ENCODE results near the gene DNAJC28. TPM values are rescaled to one million over a fixed set of nuclear protein-coding genes. Genes with fewer than 3 reads are reported as not detected.
"Not testable (repeated sequence)": the region's sequence is repeated elsewhere in the genome, so short reads cannot be mapped to it uniquely, and the experiment has no call there.

Gene DNAJC28
- total RNA-seq, 1 donor from 2014 or later, result 5.5 TPM

DNA sequence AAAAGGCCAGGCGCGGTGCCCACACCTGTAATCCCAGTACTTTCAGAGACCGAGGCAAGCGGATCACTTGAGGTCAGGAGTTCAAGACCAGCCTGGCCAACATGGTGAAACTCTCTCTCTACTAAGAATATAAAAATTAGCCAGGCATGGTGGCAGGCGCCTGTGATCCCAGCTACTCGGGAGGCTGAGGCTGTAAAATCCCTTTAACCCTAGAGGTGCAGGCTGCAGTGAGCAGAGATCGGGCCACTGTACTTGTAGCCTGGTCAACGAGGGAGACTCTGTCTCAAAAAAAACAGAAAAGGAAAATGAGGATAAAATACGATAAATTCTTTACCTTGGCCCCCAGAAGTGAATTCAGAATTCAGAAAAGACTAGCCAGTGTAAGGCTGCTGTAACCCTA, 13.3 kb downstream of the DNAJC28 start:
- Mint-ChIP-seq H3K27ac (peak overlapping the region; percentile 95), H3K4me1 (ENCODE audit: low read depth) (peaks cover 7% of the 10 kb centered on the region), H3K36me3 (ENCODE audit: insufficient read depth) (peaks cover 4% of the 10 kb centered on the region), H3K9me3 (ENCODE audit: low read depth) (peaks cover 4% of the 10 kb centered on the region), H3K4me3 (ENCODE audit: low read depth) (peak overlapping the region; percentile 83), H3K27me3 (no peaks in the 10 kb centered on the region)
- TF ChIP-seq, protein P1, sequence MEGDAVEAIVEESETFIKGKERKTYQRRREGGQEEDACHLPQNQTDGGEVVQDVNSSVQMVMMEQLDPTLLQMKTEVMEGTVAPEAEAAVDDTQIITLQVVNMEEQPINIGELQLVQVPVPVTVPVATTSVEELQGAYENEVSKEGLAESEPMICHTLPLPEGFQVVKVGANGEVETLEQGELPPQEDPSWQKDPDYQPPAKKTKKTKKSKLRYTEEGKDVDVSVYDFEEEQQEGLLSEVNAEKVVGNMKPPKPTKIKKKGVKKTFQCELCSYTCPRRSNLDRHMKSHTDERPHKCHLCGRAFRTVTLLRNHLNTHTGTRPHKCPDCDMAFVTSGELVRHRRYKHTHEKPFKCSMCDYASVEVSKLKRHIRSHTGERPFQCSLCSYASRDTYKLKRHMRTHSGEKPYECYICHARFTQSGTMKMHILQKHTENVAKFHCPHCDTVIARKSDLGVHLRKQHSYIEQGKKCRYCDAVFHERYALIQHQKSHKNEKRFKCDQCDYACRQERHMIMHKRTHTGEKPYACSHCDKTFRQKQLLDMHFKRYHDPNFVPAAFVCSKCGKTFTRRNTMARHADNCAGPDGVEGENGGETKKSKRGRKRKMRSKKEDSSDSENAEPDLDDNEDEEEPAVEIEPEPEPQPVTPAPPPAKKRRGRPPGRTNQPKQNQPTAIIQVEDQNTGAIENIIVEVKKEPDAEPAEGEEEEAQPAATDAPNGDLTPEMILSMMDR (IDR thresholded peaks at IDR 0.05; ENCODE audit: unreplicated experiment), result no peak
- DNase-seq (ENCODE audit: low spot score, unreplicated experiment), result no peak

DNA sequence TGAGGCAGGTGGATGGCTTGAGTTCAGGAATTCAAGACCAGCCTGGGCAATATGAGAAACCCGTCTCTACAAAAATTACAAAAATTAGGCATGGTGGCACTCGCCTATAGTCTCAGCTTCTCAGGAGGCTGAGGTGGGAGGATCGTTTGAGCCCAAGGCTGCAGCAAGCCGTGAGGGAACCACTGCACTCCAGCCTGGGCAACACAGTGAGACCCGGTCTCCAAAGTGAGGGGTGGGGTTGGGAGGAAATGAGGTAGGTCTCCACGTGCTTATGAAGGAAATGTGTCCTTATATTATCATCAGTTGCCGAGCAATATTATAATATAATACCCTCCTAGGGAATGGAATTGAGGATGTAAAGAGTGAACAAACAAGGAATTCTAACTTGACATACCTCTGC, 14.4 kb downstream of the DNAJC28 start:
- no peak for DNase-seq (ENCODE audit: low spot score, unreplicated experiment)
- TF ChIP-seq, protein P1 (IDR thresholded peaks at IDR 0.05; ENCODE audit: unreplicated experiment), result no peak
- H3K4me1 Mint-ChIP-seq (ENCODE audit: low read depth), result peaks cover 7% of the 10 kb centered on the region
- peaks cover 6% of the 10 kb centered on the region for H3K36me3 Mint-ChIP-seq (ENCODE audit: insufficient read depth)
- H3K9me3 Mint-ChIP-seq (ENCODE audit: low read depth), result peaks cover 4% of the 10 kb centered on the region
- no peak overlapping the region for H3K27ac Mint-ChIP-seq
- peak overlapping the region; percentile 33 for H3K4me3 Mint-ChIP-seq (ENCODE audit: low read depth)
- no peaks in the 10 kb centered on the region for H3K27me3 Mint-ChIP-seq

DNA sequence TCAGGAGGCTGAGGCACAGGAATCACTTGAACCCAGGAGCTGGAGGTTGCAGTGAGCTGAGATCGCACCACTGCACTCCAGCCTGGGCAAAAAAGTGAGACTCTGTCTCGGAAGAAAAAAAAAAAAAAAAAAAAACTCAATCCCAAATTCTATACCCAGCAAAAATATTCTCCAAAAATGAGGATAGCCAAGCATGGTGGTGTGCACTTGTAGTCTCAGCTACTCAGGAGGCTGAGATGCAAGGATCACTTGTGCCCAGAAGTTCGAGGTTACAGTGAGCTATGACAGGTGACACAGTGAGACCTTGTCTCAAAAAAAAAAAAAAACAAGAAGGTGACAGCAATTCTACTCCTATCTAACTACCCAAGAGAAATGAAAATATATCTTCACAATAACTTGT, 18.2 kb downstream of the DNAJC28 start:
- TF ChIP-seq, protein P1 (IDR thresholded peaks at IDR 0.05; ENCODE audit: unreplicated experiment), result no peak
- peaks cover 6% of the 10 kb centered on the region for H3K36me3 Mint-ChIP-seq (ENCODE audit: insufficient read depth)

DNA sequence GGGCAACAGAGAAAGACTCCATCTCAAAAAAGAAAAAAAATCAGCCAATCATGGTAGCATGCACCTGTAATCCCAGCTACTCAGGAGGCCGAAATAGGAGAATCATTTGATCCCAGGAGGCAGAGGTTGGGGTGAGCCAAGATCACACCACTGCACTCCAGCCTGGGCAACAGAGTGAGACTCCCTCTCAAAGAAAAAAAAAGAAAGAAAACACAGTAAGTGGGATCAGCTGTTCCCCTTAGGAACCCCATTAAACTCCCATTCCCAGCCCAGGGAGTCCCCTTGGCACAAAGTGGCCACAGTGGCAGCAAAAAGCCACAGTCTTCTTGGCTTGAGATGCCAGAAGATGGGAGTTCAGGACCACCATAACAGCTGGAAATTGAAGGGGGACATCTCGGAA, 20.8 kb downstream of the DNAJC28 start:
- Mint-ChIP-seq H3K4me3 (ENCODE audit: low read depth) (no peak overlapping the region), H3K36me3 (ENCODE audit: insufficient read depth) (peaks cover 6% of the 10 kb centered on the region), H3K9me3 (ENCODE audit: low read depth) (peaks cover 4% of the 10 kb centered on the region), H3K4me1 (ENCODE audit: low read depth) (no peaks in the 10 kb centered on the region), H3K27me3 (no peaks in the 10 kb centered on the region), H3K27ac (no peak overlapping the region)
- TF ChIP-seq, protein P1 (IDR thresholded peaks at IDR 0.05; ENCODE audit: unreplicated experiment), result no peak
- DNase-seq (ENCODE audit: low spot score, unreplicated experiment), result no peak

More for the DNA sequence above, 18.2 kb downstream of the DNAJC28 start:
- DNase-seq (ENCODE audit: low spot score, unreplicated experiment), result no peak
- peaks cover 4% of the 10 kb centered on the region for H3K9me3 Mint-ChIP-seq (ENCODE audit: low read depth)
- no peaks in the 10 kb centered on the region for H3K27me3 Mint-ChIP-seq
- H3K4me3 Mint-ChIP-seq (ENCODE audit: low read depth), result no peak overlapping the region
- no peak overlapping the region for H3K27ac Mint-ChIP-seq
- H3K4me1 Mint-ChIP-seq (ENCODE audit: low read depth), result peaks cover 3% of the 10 kb centered on the region

DNA sequence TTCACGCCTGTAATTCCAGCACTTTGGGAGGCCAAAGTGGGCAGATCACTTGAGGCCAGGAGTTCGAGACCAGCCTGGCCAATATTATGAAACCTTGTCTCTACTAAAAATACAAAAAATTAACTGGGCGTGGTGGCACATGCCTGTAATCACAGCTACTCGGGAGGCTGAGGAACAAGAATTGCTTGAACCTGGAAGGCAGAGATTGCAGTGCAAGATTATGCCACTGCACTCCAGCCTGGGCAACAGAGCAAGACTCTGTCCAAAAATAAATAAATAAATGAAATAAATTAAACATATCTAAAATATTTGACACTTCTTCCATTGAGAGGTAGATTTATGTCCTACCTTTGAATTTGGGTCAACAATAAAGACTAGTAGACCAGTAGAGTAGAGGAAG, 22.3 kb downstream of the DNAJC28 start:
- not testable (repeated sequence) for H3K27ac Mint-ChIP-seq; DNase-seq (ENCODE audit: low spot score, unreplicated experiment); H3K27me3 Mint-ChIP-seq; H3K9me3 Mint-ChIP-seq (ENCODE audit: low read depth); H3K4me3 Mint-ChIP-seq (ENCODE audit: low read depth); H3K36me3 Mint-ChIP-seq (ENCODE audit: insufficient read depth); H3K4me1 Mint-ChIP-seq (ENCODE audit: low read depth)

DNA sequence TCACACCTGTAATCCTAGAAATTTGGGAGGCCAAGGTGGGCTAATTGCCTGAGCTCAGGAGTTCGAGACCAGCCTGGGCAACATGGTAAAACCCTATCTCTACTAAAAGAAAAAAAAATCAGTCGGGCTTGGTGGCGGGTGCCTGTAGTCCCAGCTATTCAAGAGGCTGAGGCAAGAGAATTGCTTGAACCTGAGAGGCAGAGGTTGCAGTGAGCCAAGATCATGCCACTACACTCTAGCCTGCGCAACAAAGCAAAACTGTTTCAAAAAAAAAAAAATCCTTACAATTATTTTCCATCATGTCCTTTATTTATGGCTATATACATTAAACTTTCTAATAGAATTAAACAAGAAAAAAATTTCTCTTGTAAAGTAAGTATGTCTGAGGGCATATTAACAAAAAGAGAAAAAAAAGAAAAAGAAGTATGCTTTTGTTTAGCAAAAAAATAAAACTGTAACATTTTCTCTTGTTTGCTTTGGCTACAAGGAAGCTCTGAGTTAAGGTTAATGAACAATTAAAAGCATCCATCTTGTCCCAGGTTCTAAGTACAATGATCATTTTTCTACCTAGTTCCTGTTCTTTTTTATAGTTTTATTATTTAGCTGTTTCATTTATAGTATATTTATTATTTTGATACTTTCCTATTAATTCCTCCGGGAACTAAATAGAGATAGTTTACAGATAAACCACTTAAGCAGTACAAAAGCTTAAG, 29.8 kb downstream of the DNAJC28 start:
- TF ChIP-seq, protein P1 (IDR thresholded peaks at IDR 0.05; ENCODE audit: unreplicated experiment), result no peak
- Mint-ChIP-seq H3K9me3 (ENCODE audit: low read depth) (no peaks in the 10 kb centered on the region), H3K36me3 (ENCODE audit: insufficient read depth) (peaks cover 3% of the 10 kb centered on the region), H3K4me1 (ENCODE audit: low read depth) (no peaks in the 10 kb centered on the region), H3K27me3 (no peaks in the 10 kb centered on the region), H3K27ac (no peak overlapping the region), H3K4me3 (ENCODE audit: low read depth) (no peak overlapping the region)
- DNase-seq (ENCODE audit: low spot score, unreplicated experiment), result no peak
